CD4-positive, alpha-beta T cell (primary cell): ENCODE results near the gene MMRN2. TPM values are rescaled to one million over a fixed set of nuclear protein-coding genes. Genes with fewer than 3 reads are reported as not detected.

Experiments used
- ATAC-seq: fragments of 200-7000 bp; cut with Tn5 transposase; one replicate; pipeline ENCODE4 v1.10.0; 2022; ENCODE audit warnings: mild to moderate bottlenecking; ENCODE audit not compliant: poor library complexity
- CTCF ChIA-PET: fragments of 350-600 bp; sonication (Branson Sonifier 250); formaldehyde crosslinking; loops from one replicate; lab custom pipeline; 2021; ENCODE audit warnings: antibody characterized with exemption, inconsistent platforms; lab: Charles Lee
- POLR2A ChIA-PET: fragments of 350-600 bp; sonication (Branson Sonifier 250); formaldehyde crosslinking; loops from one replicate; lab custom pipeline; 2021; ENCODE audit warnings: antibody characterized with exemption, inconsistent platforms; lab: Charles Lee
- DNase-seq, 14 experiments: peaks; one replicate each; pipeline ENCODE4 v3.0.0-alpha.2; 2013 to 2020; ENCODE audit warnings: mixed read lengths in 2 of 14
- H3K27ac ChIP-seq, 2 donors: one replicate each; pipeline versions ENCODE4 v1.5.1 to v1.7.0; 2013; ENCODE audit warnings: low read length in 2 of 2, low read depth in 1 of 2, mild to moderate bottlenecking in 1 of 2
- H3K27me3 ChIP-seq, 2 experiments: 1 replicate in 1 of 2; 2 replicates in 1 of 2; pipeline versions ENCODE4 v1.6.1 to v1.7.0; 2013; ENCODE audit warnings: low read length in 2 of 2, control low read depth in 1 of 2, mild to moderate bottlenecking in 1 of 2, moderate library complexity in 1 of 2; ENCODE audit not compliant: insufficient read depth in 2 of 2, control insufficient read depth in 1 of 2
- H3K36me3 ChIP-seq: one replicate; pipeline ENCODE4 v1.6.1; 2013; ENCODE audit warnings: low read length, control low read depth; ENCODE audit not compliant: insufficient read depth
- H3K4me1 ChIP-seq: one replicate; pipeline ENCODE4 v1.6.1; 2013; ENCODE audit warnings: low read length, control low read depth; ENCODE audit not compliant: insufficient read depth
- H3K4me3 ChIP-seq: one replicate; pipeline ENCODE4 v1.5.1; 2013; ENCODE audit warnings: mild to moderate bottlenecking, low read length, moderate library complexity
- H3K9me3 ChIP-seq, 2 experiments: 1 replicate in 1 of 2; 2 replicates in 1 of 2; pipeline versions ENCODE4 v1.6.1 to v1.7.0; 2013; ENCODE audit warnings: low read length in 2 of 2, mild to moderate bottlenecking in 2 of 2, control low read depth in 1 of 2, moderate library complexity in 1 of 2; ENCODE audit not compliant: control insufficient read depth in 1 of 2, insufficient read depth in 1 of 2
- H3K27ac Mint-ChIP-seq: one replicate; pipeline ENCODE4 v1.8.0; 2020; ENCODE audit warnings: mixed read lengths
- H3K27me3 Mint-ChIP-seq: one replicate; pipeline ENCODE4 v1.8.0; 2021; ENCODE audit warnings: mixed read lengths
- H3K36me3 Mint-ChIP-seq: one replicate; pipeline ENCODE4 v1.8.0; 2021; ENCODE audit warnings: low read depth, mixed read lengths
- H3K4me1 Mint-ChIP-seq: one replicate; pipeline ENCODE4 v1.8.0; 2021; ENCODE audit warnings: low read depth, mixed read lengths
- H3K4me3 Mint-ChIP-seq: one replicate; pipeline ENCODE4 v1.8.0; 2020; ENCODE audit warnings: mild to moderate bottlenecking, mixed read lengths
- H3K9me3 Mint-ChIP-seq: one replicate; pipeline ENCODE4 v1.8.0; 2020; ENCODE audit warnings: mixed read lengths
- CTCF ChIP-seq: fragments of 200-600 bp; IDR thresholded peaks from one replicate; pipeline ENCODE4 v1.8.0; 2022; ENCODE audit warnings: antibody characterized with exemption, mild to moderate bottlenecking
- intact Hi-C, 2 experiments: fragments of 100-400 bp; cut with DNase I in 1 of 2; cut with micrococcal nuclease in 1 of 2; formaldehyde crosslinking; loops; one replicate each; pipeline versions ENCODE4 v1.15.1 to v1.9.0; 2023 to 2025; cut with DNase I, micrococcal nuclease
- total RNA-seq, 174 experiments: library from RNA in 2 of 174; stranded (reverse) in 2 of 174; gene quantifications; one replicate each; pipeline ENCODE4 v1.2.3 and lab custom pipeline; 2021 to 2026

MMRN2 gene
- total RNA-seq, 2 experiments from 2014 or later = 0.47 to 1.8 TPM

DNA sequence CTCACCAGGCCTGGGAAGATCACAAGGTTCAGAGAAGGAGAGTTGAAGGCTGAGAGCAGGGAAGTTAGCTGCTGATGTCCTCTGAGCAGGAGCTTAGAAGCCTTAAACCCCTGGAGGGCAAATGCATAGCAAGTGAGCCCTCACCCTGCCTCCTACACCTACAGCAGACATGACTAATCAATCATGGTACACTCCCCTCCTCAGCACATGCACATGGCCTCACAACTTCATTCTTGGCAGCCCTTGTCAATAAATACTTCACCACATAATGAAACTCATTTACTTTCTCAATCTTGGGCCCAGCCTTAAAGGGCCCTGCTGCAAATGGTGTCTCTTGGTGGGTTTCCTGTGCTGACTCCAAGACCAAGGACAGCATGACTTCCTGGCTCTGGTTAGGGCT lies 12.9 kb downstream of the MMRN2 start:
- H3K36me3 Mint-ChIP-seq = no peaks in the 10 kb centered on the region
- no peaks in the 10 kb centered on the region for H3K4me1 Mint-ChIP-seq
- CTCF ChIA-PET = no interaction called here
- no peak overlapping the region for H3K27ac ChIP-seq
- peaks cover 7% of the 10 kb centered on the region for H3K4me1 ChIP-seq
- DNase-seq (no peak), ATAC-seq (no peak)
- peaks cover 5% of the 10 kb centered on the region for H3K27me3 Mint-ChIP-seq
- no peaks in the 10 kb centered on the region for H3K9me3 Mint-ChIP-seq
- no peak overlapping the region for H3K4me3 ChIP-seq
- POLR2A ChIA-PET = no interaction called here
- no peaks in the 10 kb centered on the region for H3K36me3 ChIP-seq
- no peaks in the 10 kb centered on the region for H3K27me3 ChIP-seq
- no peaks in the 10 kb centered on the region for H3K9me3 ChIP-seq
- no peak overlapping the region for H3K27ac Mint-ChIP-seq
- TF ChIP-seq CTCF = no peak
- intact Hi-C loops = no loop called here
- no peak overlapping the region for H3K4me3 Mint-ChIP-seq

GRCh38 chr10:86944031-86944419 lies 13.4 kb downstream of the MMRN2 start:
- H3K36me3 Mint-ChIP-seq = no peaks in the 10 kb centered on the region
- Histone ChIP-seq H3K4me1 (peaks cover 5% of the 10 kb centered on the region), H3K27me3 (no peaks in the 10 kb centered on the region), H3K4me3 (no peak overlapping the region), H3K27ac (no peak overlapping the region), H3K36me3 (no peaks in the 10 kb centered on the region), H3K9me3 (no peaks in the 10 kb centered on the region)
- ATAC-seq (no peak), DNase-seq (no peak)
- H3K9me3 Mint-ChIP-seq = no peaks in the 10 kb centered on the region
- H3K27ac Mint-ChIP-seq = no peak overlapping the region
- ChIA-PET CTCF (no interaction called here), POLR2A (no interaction called here)
- TF ChIP-seq CTCF = no peak
- no peaks in the 10 kb centered on the region for H3K4me1 Mint-ChIP-seq
- H3K27me3 Mint-ChIP-seq = peaks cover 5% of the 10 kb centered on the region
- intact Hi-C loops = no loop called here
- H3K4me3 Mint-ChIP-seq = no peak overlapping the region

DNA sequence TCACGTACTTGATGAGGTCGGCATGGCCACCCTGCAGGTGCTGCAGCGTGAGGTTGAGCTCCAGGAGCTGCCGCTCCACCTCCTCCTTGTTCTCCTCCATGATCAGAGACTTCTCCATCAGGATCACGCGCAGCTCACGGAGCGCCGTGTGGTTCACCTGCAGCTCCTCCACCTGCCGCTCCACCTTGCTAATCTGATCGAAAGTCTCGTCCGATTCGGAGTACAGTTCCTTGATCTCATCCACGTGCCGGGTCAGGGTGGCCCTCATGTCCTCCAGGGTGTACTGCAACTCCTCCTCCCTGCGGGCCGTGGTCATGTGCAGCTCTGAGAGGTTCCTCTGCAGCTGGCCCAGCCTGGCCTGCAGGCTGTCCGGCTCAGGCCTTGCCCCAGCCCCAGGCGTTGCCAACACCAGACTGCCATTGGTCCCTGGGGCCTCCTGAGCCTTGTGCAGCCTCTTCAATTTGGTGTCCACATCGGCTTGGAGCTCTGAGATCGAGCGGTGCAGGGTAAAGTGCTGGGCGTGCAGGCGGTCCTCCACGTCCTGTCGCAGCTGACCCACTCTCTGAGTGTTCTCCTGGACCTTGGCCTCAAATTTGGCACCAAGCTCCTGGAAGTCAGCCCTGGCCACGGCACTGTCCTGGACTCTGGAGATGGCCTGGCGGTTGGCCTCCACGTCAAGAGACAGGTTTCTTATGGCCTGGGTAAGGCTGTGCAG lies 13.9 kb downstream of the MMRN2 start:
- CTCF ChIA-PET = no interaction called here
- Histone ChIP-seq H3K27ac (no peak overlapping the region), H3K27me3 (no peaks in the 10 kb centered on the region), H3K9me3 (no peaks in the 10 kb centered on the region), H3K4me1 (peaks cover 5% of the 10 kb centered on the region), H3K4me3 (no peak overlapping the region), H3K36me3 (no peaks in the 10 kb centered on the region)
- no peaks in the 10 kb centered on the region for H3K36me3 Mint-ChIP-seq
- H3K4me3 Mint-ChIP-seq = no peak overlapping the region
- no peaks in the 10 kb centered on the region for H3K4me1 Mint-ChIP-seq
- DNase-seq (peak in 1 of 14 experiments; percentile 9), ATAC-seq (no peak)
- POLR2A ChIA-PET = no interaction called here
- no peak for TF ChIP-seq CTCF
- peaks cover 5% of the 10 kb centered on the region for H3K27me3 Mint-ChIP-seq
- H3K27ac Mint-ChIP-seq = no peak overlapping the region
- intact Hi-C loops = no loop called here
- H3K9me3 Mint-ChIP-seq = no peaks in the 10 kb centered on the region
